Smooth muscle cell (in vitro differentiated cells): ENCODE measurements around the gene NTMT2. TPM values are rescaled to one million over a fixed set of nuclear protein-coding genes. Genes with fewer than 3 reads are reported as not detected.

Experiments used
- DNase-seq: peaks from one replicate; lab custom pipeline; 2025; ENCODE audit not compliant: unreplicated experiment; lab: John Stamatoyannopoulos, UW
- H2AFZ ChIP-seq: fragments of 200-600 bp; sonication (generic); 2 replicates; pipeline ENCODE4 v1.6.0; 2016; ENCODE audit warnings: antibody characterized with exemption, low read depth, mild to moderate bottlenecking
- H3F3A ChIP-seq: fragments of 200-600 bp; sonication (generic); 2 replicates; pipeline ENCODE4 v1.6.0; 2017; ENCODE audit warnings: antibody characterized with exemption, low read depth
- H3K27ac ChIP-seq: fragments of 200-600 bp; sonication (generic); 2 replicates; pipeline ENCODE4 v1.5.1; 2016; ENCODE audit warnings: low read depth, mild to moderate bottlenecking
- H3K27me3 ChIP-seq: fragments of 200-600 bp; sonication (generic); 2 replicates; pipeline ENCODE4 v1.6.1; 2016; ENCODE audit warnings: low read depth, mild to moderate bottlenecking
- H3K36me3 ChIP-seq: fragments of 200-600 bp; sonication (generic); 2 replicates; pipeline ENCODE4 v1.5.1; 2016; ENCODE audit warnings: low read depth
- H3K4me1 ChIP-seq: fragments of 200-600 bp; sonication (generic); 2 replicates; pipeline ENCODE4 v1.5.1; 2016; ENCODE audit warnings: low read depth
- H3K4me2 ChIP-seq: fragments of 200-600 bp; sonication (generic); 2 replicates; pipeline ENCODE4 v1.6.0; 2016; ENCODE audit warnings: mild to moderate bottlenecking
- H3K4me3 ChIP-seq: fragments of 200-600 bp; sonication (generic); 2 replicates; pipeline ENCODE4 v1.5.1; 2016; ENCODE audit warnings: mild to moderate bottlenecking
- H3K79me2 ChIP-seq: fragments of 200-600 bp; sonication (generic); 2 replicates; pipeline ENCODE4 v1.6.0; 2016; ENCODE audit warnings: low read depth, mild to moderate bottlenecking
- H3K9ac ChIP-seq: fragments of 200-600 bp; sonication (generic); 2 replicates; pipeline ENCODE4 v1.6.0; 2016; ENCODE audit warnings: low read depth
- H3K9me3 ChIP-seq: fragments of 200-600 bp; sonication (generic); replicated peaks from 2 replicates; pipeline ENCODE4 v1.5.1; 2016; ENCODE audit warnings: low read depth
- H4K20me1 ChIP-seq: fragments of 200-600 bp; sonication (generic); 2 replicates; pipeline ENCODE4 v1.6.0; 2016; ENCODE audit warnings: low read depth
- CTCF ChIP-seq: fragments of 200-600 bp; sonication (generic); IDR thresholded peaks from 2 replicates; pipeline ENCODE4 v1.5.1; 2017; ENCODE audit warnings: borderline replicate concordance, mild to moderate bottlenecking, antibody characterized with exemption; ENCODE audit not compliant: insufficient read depth, poor library complexity, severe bottlenecking
- WGBS: methylation state at CpG from one replicate; pipeline ENCODE4 v1.1.7; 2016; ENCODE audit warnings: low lambda C conversion rate; 5-methylcytosine and 5-hydroxymethylcytosine counted together
- polyA plus RNA-seq: library from polyadenylated mRNA; unstranded; fragments of >200 nt; fragmentation: Nextera tagmentation; extraction: Ambion mirVana; gene quantifications from 2 replicates; pipeline ENCODE4 v1.2.1, GENCODE V29; 2016
- total RNA-seq: library from RNA; depleted of rRNA; stranded (reverse); fragments of >200 nt; gene quantifications from 2 replicates; pipeline ENCODE4 v1.2.3, GENCODE V29; 2014

NTMT2 gene
- total and polyA plus RNA-seq, 2 experiments from 2014 or later, result 0.21 TPM; not detected in 1

GRCh38 chr1:170133766-170134495 lies 11.8 kb upstream of the NTMT2 start:
- no peaks in the 10 kb centered on the region for H4K20me1 ChIP-seq
- no peak for DNase-seq
- H3K4me3 ChIP-seq, result no peak overlapping the region
- TF ChIP-seq CTCF, result no peak
- no peaks in the 10 kb centered on the region for H3K36me3 ChIP-seq
- no peaks in the 10 kb centered on the region for H3K4me1 ChIP-seq
- no peak overlapping the region for H3K9ac ChIP-seq
- no peaks in the 10 kb centered on the region for H3F3A ChIP-seq
- 19% methylated on average over 2 of the region's 2 CpGs for WGBS
- H3K9me3 ChIP-seq, result no peaks in the 10 kb centered on the region
- no peaks in the 10 kb centered on the region for H3K27me3 ChIP-seq
- H3K27ac ChIP-seq, result no peak overlapping the region
- no peak overlapping the region for H2AFZ ChIP-seq
- H3K4me2 ChIP-seq, result no peak overlapping the region
- H3K79me2 ChIP-seq, result no peaks in the 10 kb centered on the region

- no peaks in the 10 kb centered on the region for H3K36me3 ChIP-seq
- H4K20me1 ChIP-seq, result no peaks in the 10 kb centered on the region
- TF ChIP-seq CTCF, result no peak
- no peak overlapping the region for H2AFZ ChIP-seq
- no peaks in the 10 kb centered on the region for H3K27me3 ChIP-seq
- no peaks in the 10 kb centered on the region for H3F3A ChIP-seq
- no peak overlapping the region for H3K4me3 ChIP-seq
- H3K9me3 ChIP-seq, result no peaks in the 10 kb centered on the region
- H3K4me2 ChIP-seq, result no peak overlapping the region
- WGBS, result 45% methylated on average over 6 of the region's 6 CpGs
- no peaks in the 10 kb centered on the region for H3K79me2 ChIP-seq
- H3K27ac ChIP-seq, result no peak overlapping the region
- no peak for DNase-seq
- no peaks in the 10 kb centered on the region for H3K4me1 ChIP-seq
- H3K9ac ChIP-seq, result no peak overlapping the region
Observed at GRCh38 chr1:170134521-170134920, 11.2 kb upstream of the NTMT2 start.

GRCh38 chr1:170140371-170140770 lies 5.4 kb upstream of the NTMT2 start:
- no peak overlapping the region for H2AFZ ChIP-seq
- H3K4me1 ChIP-seq, result no peaks in the 10 kb centered on the region
- no peak overlapping the region for H3K4me3 ChIP-seq
- no peak overlapping the region for H3K9ac ChIP-seq
- no peaks in the 10 kb centered on the region for H3K27me3 ChIP-seq
- H3K9me3 ChIP-seq, result no peaks in the 10 kb centered on the region
- H3F3A ChIP-seq, result no peaks in the 10 kb centered on the region
- H3K27ac ChIP-seq, result no peak overlapping the region
- H4K20me1 ChIP-seq, result no peaks in the 10 kb centered on the region
- H3K79me2 ChIP-seq, result no peaks in the 10 kb centered on the region
- TF ChIP-seq CTCF, result no peak
- WGBS, result 91% methylated on average over 2 of the region's 2 CpGs
- no peaks in the 10 kb centered on the region for H3K36me3 ChIP-seq
- DNase-seq, result no peak
- H3K4me2 ChIP-seq, result no peak overlapping the region

- 96% methylated on average over 3 of the region's 3 CpGs for WGBS
- no peak for TF ChIP-seq CTCF
Observed at GRCh38 chr1:170145061-170145460, 698 bp upstream of the NTMT2 start.

More at GRCh38 chr1:170145061-170145460, 698 bp upstream of the NTMT2 start:
- Histone ChIP-seq H3K27me3 (no peaks in the 10 kb centered on the region), H2AFZ (no peak overlapping the region), H3K4me1 (peaks cover 8% of the 10 kb centered on the region), H3F3A (no peaks in the 10 kb centered on the region), H4K20me1 (no peaks in the 10 kb centered on the region), H3K79me2 (no peaks in the 10 kb centered on the region), H3K9me3 (no peaks in the 10 kb centered on the region), H3K4me2 (no peak overlapping the region), H3K27ac (no peak overlapping the region), H3K9ac (no peak overlapping the region), H3K36me3 (no peaks in the 10 kb centered on the region), H3K4me3 (no peak overlapping the region)
- no peak for DNase-seq
